ENCODE measurements around the gene EFCAB7. TPM values are rescaled to one million over a fixed set of nuclear protein-coding genes. Genes with fewer than 3 reads are reported as not detected.

Gene EFCAB7
- total RNA-seq, 1 experiment from 2014 or later, result 3.0 TPM

GRCh38 chr1:63480057-63480456 is 43.3 kb upstream of the EFCAB7 start:
- no peak for DNase-seq
- no peak overlapping the region for H3K27ac Mint-ChIP-seq
- Histone ChIP-seq H3K9ac (ENCODE audit: extremely low read depth, insufficient read length, low read length) (no peak overlapping the region), H3K4me2 (ENCODE audit: insufficient read depth, insufficient read length, low read length) (no peak overlapping the region), H3K27me3 (ENCODE audit: insufficient read depth, low read length) (no peaks in the 10 kb centered on the region), H3K79me1 (ENCODE audit: insufficient read depth, low read depth, low read length, poor library complexity, severe bottlenecking) (no peaks in the 10 kb centered on the region), H2AK5ac (ENCODE audit: insufficient read length, low read length) (no peak overlapping the region), H2BK120ac (ENCODE audit: low read depth, low read length, poor library complexity, severe bottlenecking) (no peak overlapping the region), H4K8ac (replicated peaks; ENCODE audit: insufficient read length, low read depth, low read length) (no peak overlapping the region), H3K4me1 (ENCODE audit: insufficient read depth, low read length) (no peaks in the 10 kb centered on the region), H3K27ac (ENCODE audit: insufficient read length, low read depth, low read length) (no peak overlapping the region), H2AFZ (ENCODE audit: low read length) (no peak overlapping the region), H3K56ac (ENCODE audit: insufficient read length, low read depth, low read length) (no peak overlapping the region), H2BK20ac (ENCODE audit: low read depth, low read length, poor library complexity, severe bottlenecking) (no peak overlapping the region), H3K23me2 (ENCODE audit: insufficient read length, low read depth, low read length, poor library complexity, severe bottlenecking) (no peaks in the 10 kb centered on the region), H3K9me3 (ENCODE audit: control insufficient read depth, low read depth, low read length) (no peaks in the 10 kb centered on the region), H4K5ac (ENCODE audit: insufficient read length, low read depth, low read length) (no peak overlapping the region), H3K4ac (ENCODE audit: low read depth, low read length) (no peak overlapping the region), H3K14ac (ENCODE audit: insufficient read depth, low read length) (no peak overlapping the region), H4K91ac (ENCODE audit: insufficient read length, low read depth, low read length) (no peak overlapping the region), H2BK5ac (ENCODE audit: insufficient read length, low read length) (no peak overlapping the region), H4K20me1 (ENCODE audit: control insufficient read depth, insufficient read depth, insufficient read length) (no peaks in the 10 kb centered on the region), H3K23ac (ENCODE audit: insufficient read length, low read depth, low read length) (no peak overlapping the region), H3K18ac (ENCODE audit: insufficient read length, low read depth, low read length) (no peak overlapping the region), H2BK12ac (ENCODE audit: insufficient read length, low read depth, low read length) (no peak overlapping the region), H3T11ph (ENCODE audit: low read length) (no peak overlapping the region), H2BK15ac (ENCODE audit: low read depth, low read length) (no peak overlapping the region), H3K79me2 (ENCODE audit: insufficient read depth, low read length) (no peaks in the 10 kb centered on the region)
- no peak overlapping the region for H3K4me3 Mint-ChIP-seq
- TF ChIP-seq CTCF (conservative IDR thresholded peaks at IDR 0.05), result no peak
- no peaks in the 10 kb centered on the region for H3K27me3 Mint-ChIP-seq (ENCODE audit: low read depth)
- no peaks in the 10 kb centered on the region for H3K4me1 Mint-ChIP-seq
- H3K36me3 Mint-ChIP-seq (ENCODE audit: insufficient read depth in 1 of 3, low read depth in 3 of 3), result peaks cover 7 to 18% (median 17%) of the 10 kb centered on the region in 3 experiments
- no peaks in the 10 kb centered on the region for H3K9me3 Mint-ChIP-seq
- no CpG with 5 or more reads among the region's 1 CpG for WGBS (ENCODE audit: extremely low coverage, insufficient read length, low lambda C conversion rate)
